ENCODE data around the gene KRTAP6-3. TPM values are rescaled to one million over a fixed set of nuclear protein-coding genes. Genes with fewer than 3 reads are reported as not detected.

The KRTAP6-3 gene
- total and polyA plus RNA-seq, 2 of the 8 experiments (the other 6 are each of a cell fraction or from before 2014, with no cell fraction given): not detected

GRCh38 chr21:30642564-30642963 is 50.3 kb downstream of the KRTAP6-3 start, which contains the start of gene KRTAP20-3 (continued):
- no peak for TF ChIP-seq GTF2F1 (IDR thresholded peaks at IDR 0.05; ENCODE audit: borderline replicate concordance, low read depth, low read length)
- no peak for TF ChIP-seq MAX (IDR thresholded peaks at IDR 0.05)

Small RNAs within 50 kb of the gene (small RNA-seq; reads per million reads assigned to genes)
- gene KRTAP20-1 (ENCODE audit: insufficient read depth) (not detected), gene KRTAP20-3 (ENCODE audit: insufficient read depth) (not detected), gene KRTAP20-4 (ENCODE audit: insufficient read depth) (not detected), gene KRTAP22-1 (ENCODE audit: insufficient read depth) (not detected), gene KRTAP22-2 (ENCODE audit: insufficient read depth) (not detected)

Other genes with a start within 250 kb of the KRTAP6-3 start
- gene KRTAP23-1, start 243.8 kb upstream of the KRTAP6-3 start, total RNA-seq (2021; fragmentation: NEBNext Ultra II Directional; extraction: Animal tissue kit (Norgen Biotek cat#: 25700)): not detected in 2 replicates
- not detected in 2 replicates for gene KRTAP23-1, start 243.8 kb upstream of the KRTAP6-3 start, polyA plus RNA-seq (2011; rRNA removed)
- gene KRTAP13-2, start 220.2 kb upstream of the KRTAP6-3 start, total RNA-seq (2021; fragmentation: NEBNext Ultra II Directional; extraction: Animal tissue kit (Norgen Biotek cat#: 25700)): not detected in 2 replicates
- not detected in 2 replicates for gene KRTAP13-2, start 220.2 kb upstream of the KRTAP6-3 start, polyA plus RNA-seq (2011; rRNA removed)
- not detected in 2 replicates for gene KRTAP13-1, start 196.4 kb upstream of the KRTAP6-3 start, total RNA-seq (2021; fragmentation: NEBNext Ultra II Directional; extraction: Animal tissue kit (Norgen Biotek cat#: 25700))
- not detected in 2 replicates for gene KRTAP13-1, start 196.4 kb upstream of the KRTAP6-3 start, polyA plus RNA-seq (2011; rRNA removed)
- not detected in 2 replicates for gene KRTAP13-3, start 166.5 kb upstream of the KRTAP6-3 start, total RNA-seq (2021; fragmentation: NEBNext Ultra II Directional; extraction: Animal tissue kit (Norgen Biotek cat#: 25700))
- not detected in 2 replicates for gene KRTAP13-3, start 166.5 kb upstream of the KRTAP6-3 start, polyA plus RNA-seq (2011; rRNA removed)
- 0.42 TPM in 1 of 2 replicates, not detected in the other for gene KRTAP13-4, start 162.2 kb upstream of the KRTAP6-3 start, total RNA-seq (2021; fragmentation: NEBNext Ultra II Directional; extraction: Animal tissue kit (Norgen Biotek cat#: 25700))
- 0.64 and 1.2 TPM in 2 replicates for gene KRTAP13-4, start 162.2 kb upstream of the KRTAP6-3 start, polyA plus RNA-seq (2011; rRNA removed)
- not detected in 2 replicates for gene KRTAP15-1, start 152.2 kb upstream of the KRTAP6-3 start, total RNA-seq (2021; fragmentation: NEBNext Ultra II Directional; extraction: Animal tissue kit (Norgen Biotek cat#: 25700))
- not detected in 2 replicates for gene KRTAP15-1, start 152.2 kb upstream of the KRTAP6-3 start, polyA plus RNA-seq (2011; rRNA removed)
- not detected in 2 replicates for gene KRTAP19-1, start 112.1 kb upstream of the KRTAP6-3 start, total RNA-seq (2021; fragmentation: NEBNext Ultra II Directional; extraction: Animal tissue kit (Norgen Biotek cat#: 25700))
- not detected in 2 replicates for gene KRTAP19-1, start 112.1 kb upstream of the KRTAP6-3 start, polyA plus RNA-seq (2011; rRNA removed)
- gene KRTAP19-2, start 105.0 kb upstream of the KRTAP6-3 start, total RNA-seq (2021; fragmentation: NEBNext Ultra II Directional; extraction: Animal tissue kit (Norgen Biotek cat#: 25700)): not detected in 2 replicates
- not detected in 2 replicates for gene KRTAP19-2, start 105.0 kb upstream of the KRTAP6-3 start, polyA plus RNA-seq (2011; rRNA removed)
- gene KRTAP19-3, start 100.4 kb upstream of the KRTAP6-3 start, total RNA-seq (2021; fragmentation: NEBNext Ultra II Directional; extraction: Animal tissue kit (Norgen Biotek cat#: 25700)): not detected in 2 replicates
- gene KRTAP19-3, start 100.4 kb upstream of the KRTAP6-3 start, polyA plus RNA-seq (2011; rRNA removed): not detected in 2 replicates
- not detected in 2 replicates for gene KRTAP19-4, start 95.3 kb upstream of the KRTAP6-3 start, total RNA-seq (2021; fragmentation: NEBNext Ultra II Directional; extraction: Animal tissue kit (Norgen Biotek cat#: 25700))
- not detected in 2 replicates for gene KRTAP19-4, start 95.3 kb upstream of the KRTAP6-3 start, polyA plus RNA-seq (2011; rRNA removed)
- not detected in 2 replicates for gene KRTAP19-5, start 90.3 kb upstream of the KRTAP6-3 start, total RNA-seq (2021; fragmentation: NEBNext Ultra II Directional; extraction: Animal tissue kit (Norgen Biotek cat#: 25700))
- not detected in 2 replicates for gene KRTAP19-5, start 90.3 kb upstream of the KRTAP6-3 start, polyA plus RNA-seq (2011; rRNA removed)
- not detected in 2 replicates for gene KRTAP19-6, start 50.6 kb upstream of the KRTAP6-3 start, total RNA-seq (2021; fragmentation: NEBNext Ultra II Directional; extraction: Animal tissue kit (Norgen Biotek cat#: 25700))
- not detected in 2 replicates for gene KRTAP19-6, start 50.6 kb upstream of the KRTAP6-3 start, polyA plus RNA-seq (2011; rRNA removed)
- not detected in 2 replicates for gene KRTAP19-7, start 31.1 kb upstream of the KRTAP6-3 start, total RNA-seq (2021; fragmentation: NEBNext Ultra II Directional; extraction: Animal tissue kit (Norgen Biotek cat#: 25700))
- not detected in 2 replicates for gene KRTAP19-7, start 31.1 kb upstream of the KRTAP6-3 start, polyA plus RNA-seq (2011; rRNA removed)
- gene KRTAP22-2, start 2.0 kb upstream of the KRTAP6-3 start, total RNA-seq (2021; fragmentation: NEBNext Ultra II Directional; extraction: Animal tissue kit (Norgen Biotek cat#: 25700)): not detected in 2 replicates
- not detected in 2 replicates for gene KRTAP22-2, start 2.0 kb upstream of the KRTAP6-3 start, polyA plus RNA-seq (2011; rRNA removed)
- not detected in 2 replicates for gene KRTAP6-2, start 6.5 kb downstream of the KRTAP6-3 start, total RNA-seq (2021; fragmentation: NEBNext Ultra II Directional; extraction: Animal tissue kit (Norgen Biotek cat#: 25700))
- not detected in 2 replicates for gene KRTAP6-2, start 6.5 kb downstream of the KRTAP6-3 start, polyA plus RNA-seq (2011; rRNA removed)
- gene KRTAP22-1, start 8.6 kb downstream of the KRTAP6-3 start, total RNA-seq (2021; fragmentation: NEBNext Ultra II Directional; extraction: Animal tissue kit (Norgen Biotek cat#: 25700)): not detected in 2 replicates
- gene KRTAP22-1, start 8.6 kb downstream of the KRTAP6-3 start, polyA plus RNA-seq (2011; rRNA removed): not detected in 2 replicates
- not detected in 2 replicates for gene KRTAP6-1, start 21.5 kb downstream of the KRTAP6-3 start, total RNA-seq (2021; fragmentation: NEBNext Ultra II Directional; extraction: Animal tissue kit (Norgen Biotek cat#: 25700))
- not detected in 2 replicates for gene KRTAP6-1, start 21.5 kb downstream of the KRTAP6-3 start, polyA plus RNA-seq (2011; rRNA removed)
- gene KRTAP20-1, start 24.0 kb downstream of the KRTAP6-3 start, total RNA-seq (2021; fragmentation: NEBNext Ultra II Directional; extraction: Animal tissue kit (Norgen Biotek cat#: 25700)): not detected in 2 replicates
- gene KRTAP20-1, start 24.0 kb downstream of the KRTAP6-3 start, polyA plus RNA-seq (2011; rRNA removed): not detected in 2 replicates
- not detected in 2 replicates for gene KRTAP20-4, start 28.2 kb downstream of the KRTAP6-3 start, total RNA-seq (2021; fragmentation: NEBNext Ultra II Directional; extraction: Animal tissue kit (Norgen Biotek cat#: 25700))
- gene KRTAP20-4, start 28.2 kb downstream of the KRTAP6-3 start, polyA plus RNA-seq (2011; rRNA removed): not detected in 2 replicates
- gene KRTAP20-2, start 42.8 kb downstream of the KRTAP6-3 start, total RNA-seq (2021; fragmentation: NEBNext Ultra II Directional; extraction: Animal tissue kit (Norgen Biotek cat#: 25700)): not detected in 2 replicates
- not detected in 2 replicates for gene KRTAP20-2, start 42.8 kb downstream of the KRTAP6-3 start, polyA plus RNA-seq (2011; rRNA removed)
- not detected in 2 replicates for gene KRTAP20-3, start 50.4 kb downstream of the KRTAP6-3 start, total RNA-seq (2021; fragmentation: NEBNext Ultra II Directional; extraction: Animal tissue kit (Norgen Biotek cat#: 25700))
- gene KRTAP20-3, start 50.4 kb downstream of the KRTAP6-3 start, polyA plus RNA-seq (2011; rRNA removed): not detected in 2 replicates
- gene KRTAP21-3, start 126.3 kb downstream of the KRTAP6-3 start, total RNA-seq (2021; fragmentation: NEBNext Ultra II Directional; extraction: Animal tissue kit (Norgen Biotek cat#: 25700)): not detected in 2 replicates
- gene KRTAP21-3, start 126.3 kb downstream of the KRTAP6-3 start, polyA plus RNA-seq (2011; rRNA removed): not detected in 2 replicates
- gene KRTAP21-2, start 154.8 kb downstream of the KRTAP6-3 start, total RNA-seq (2021; fragmentation: NEBNext Ultra II Directional; extraction: Animal tissue kit (Norgen Biotek cat#: 25700)): not detected in 2 replicates
- not detected in 2 replicates for gene KRTAP21-2, start 154.8 kb downstream of the KRTAP6-3 start, polyA plus RNA-seq (2011; rRNA removed)
- not detected in 2 replicates for gene KRTAP21-1, start 163.0 kb downstream of the KRTAP6-3 start, total RNA-seq (2021; fragmentation: NEBNext Ultra II Directional; extraction: Animal tissue kit (Norgen Biotek cat#: 25700))
- gene KRTAP21-1, start 163.0 kb downstream of the KRTAP6-3 start, polyA plus RNA-seq (2011; rRNA removed): not detected in 2 replicates
- not detected in 2 replicates for gene KRTAP8-1, start 220.8 kb downstream of the KRTAP6-3 start, total RNA-seq (2021; fragmentation: NEBNext Ultra II Directional; extraction: Animal tissue kit (Norgen Biotek cat#: 25700))
- not detected in 2 replicates for gene KRTAP8-1, start 220.8 kb downstream of the KRTAP6-3 start, polyA plus RNA-seq (2011; rRNA removed)
- not detected in 2 replicates for gene KRTAP7-1, start 237.3 kb downstream of the KRTAP6-3 start, total RNA-seq (2021; fragmentation: NEBNext Ultra II Directional; extraction: Animal tissue kit (Norgen Biotek cat#: 25700))
- gene KRTAP7-1, start 237.3 kb downstream of the KRTAP6-3 start, polyA plus RNA-seq (2011; rRNA removed): not detected in 2 replicates

Measured in H1 (cell line).